ENCODE results near the gene ABHD12B. TPM values are rescaled to one million over a fixed set of nuclear protein-coding genes. Genes with fewer than 3 reads are reported as not detected.

ABHD12B gene
- total RNA-seq, 1 experiment from 2014 or later, result not detected

GRCh38 chr14:50829489-50830043 lies 42.3 kb upstream of the ABHD12B start:
- DNase-seq, result no peak
- no peaks in the 10 kb centered on the region for H3K9me2 ChIP-seq (replicated peaks; ENCODE audit: insufficient read depth, low read length)
- peaks cover 48% of the 10 kb centered on the region for H4K20me1 ChIP-seq (ENCODE audit: insufficient read depth, low read depth, low read length)
- peak overlapping the region; percentile 84 for H3K9ac ChIP-seq (ENCODE audit: low read length)
- H3K4me2 ChIP-seq (ENCODE audit: low read depth, low read length, poor library complexity, severe bottlenecking), result peak overlapping the region; percentile 92
- H2AFZ ChIP-seq (ENCODE audit: low read length), result no peak overlapping the region
- H3K4me1 ChIP-seq (ENCODE audit: low read length), result peaks cover 58% of the 10 kb centered on the region
- no peaks in the 10 kb centered on the region for H3K9me3 ChIP-seq (ENCODE audit: low read length)
- 0 out of 2 replicates have a peak, but pooled peaks cover 6% of the 10 kb centered on the region for H3K27me3 ChIP-seq (ENCODE audit: low read length)
- peaks cover 52% of the 10 kb centered on the region for H3K79me2 ChIP-seq (ENCODE audit: low read length)
- peak overlapping the region; percentile 81 for H3K4me3 ChIP-seq (ENCODE audit: low read length)
- H3K27ac ChIP-seq (ENCODE audit: low read length), result 0 out of 2 replicates have a peak overlapping the region, but pooled peaks have one; percentile 5
- H3K36me3 ChIP-seq (ENCODE audit: insufficient read depth, low read length), result 0 out of 2 replicates have a peak, but pooled peaks cover 2% of the 10 kb centered on the region

DNA sequence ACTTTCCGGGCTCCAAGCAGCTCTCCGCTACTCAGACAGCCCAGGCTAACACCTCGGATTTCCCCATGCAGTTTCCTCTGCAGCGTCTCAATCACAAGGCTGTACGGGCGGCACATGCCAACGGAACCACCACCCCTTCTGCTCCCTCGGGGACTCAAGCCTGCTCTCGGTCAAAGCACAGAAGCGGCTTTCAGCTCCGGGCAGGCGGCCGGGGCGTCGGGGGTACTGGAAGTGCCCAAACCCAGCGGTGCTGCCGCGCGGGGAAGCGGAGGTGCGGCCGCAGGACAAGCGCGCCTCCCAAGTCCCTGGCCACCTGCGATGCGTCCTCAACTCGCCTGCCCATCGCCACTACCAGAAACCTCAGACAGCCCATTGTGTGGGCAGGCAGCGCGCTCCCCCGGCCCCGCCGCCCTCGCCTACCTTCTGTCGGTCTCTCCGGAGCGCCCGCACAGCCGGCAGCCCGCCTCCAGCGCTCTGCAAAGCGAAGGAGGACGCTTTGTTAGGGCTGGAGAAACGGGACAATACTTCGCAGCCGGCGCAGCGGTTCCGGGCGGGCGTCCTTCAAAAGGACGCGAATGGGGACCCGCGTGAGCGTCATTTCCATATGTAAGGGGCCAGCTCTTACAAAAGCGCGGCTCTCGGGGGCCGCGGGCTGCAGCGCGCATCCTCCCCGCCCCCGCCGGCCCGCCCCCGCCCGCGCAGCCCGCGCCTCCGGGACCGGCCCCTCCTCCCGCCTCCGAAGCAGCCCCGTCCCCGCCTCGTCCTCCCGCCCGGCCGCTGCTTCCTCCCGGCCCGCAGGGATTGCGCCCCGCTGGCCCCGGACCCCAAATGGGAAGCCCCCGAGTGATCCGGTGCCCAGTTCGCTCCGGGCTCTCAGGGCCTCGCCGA lies 41.6 kb upstream of the ABHD12B start:
- H3K36me3 ChIP-seq (ENCODE audit: insufficient read depth, low read length), result 0 out of 2 replicates have a peak, but pooled peaks cover 2% of the 10 kb centered on the region
- H3K9ac ChIP-seq (ENCODE audit: low read length), result peak overlapping the region; percentile 84
- H3K27ac ChIP-seq (ENCODE audit: low read length), result 0 out of 2 replicates have a peak overlapping the region, but pooled peaks have one; percentile 5
- H3K4me2 ChIP-seq (ENCODE audit: low read depth, low read length, poor library complexity, severe bottlenecking), result peak overlapping the region; percentile 92
- H4K20me1 ChIP-seq (ENCODE audit: insufficient read depth, low read depth, low read length), result peaks cover 41% of the 10 kb centered on the region
- H2AFZ ChIP-seq (ENCODE audit: low read length), result no peak overlapping the region
- DNase-seq, result peak; percentile 87
- no peaks in the 10 kb centered on the region for H3K9me3 ChIP-seq (ENCODE audit: low read length)
- peaks cover 53% of the 10 kb centered on the region for H3K4me1 ChIP-seq (ENCODE audit: low read length)
- H3K4me3 ChIP-seq (ENCODE audit: low read length), result peak overlapping the region; percentile 81
- H3K9me2 ChIP-seq (replicated peaks; ENCODE audit: insufficient read depth, low read length), result no peaks in the 10 kb centered on the region
- peaks cover 46% of the 10 kb centered on the region for H3K79me2 ChIP-seq (ENCODE audit: low read length)
- H3K27me3 ChIP-seq (ENCODE audit: low read length), result 0 out of 2 replicates have a peak, but pooled peaks cover 6% of the 10 kb centered on the region

DNA sequence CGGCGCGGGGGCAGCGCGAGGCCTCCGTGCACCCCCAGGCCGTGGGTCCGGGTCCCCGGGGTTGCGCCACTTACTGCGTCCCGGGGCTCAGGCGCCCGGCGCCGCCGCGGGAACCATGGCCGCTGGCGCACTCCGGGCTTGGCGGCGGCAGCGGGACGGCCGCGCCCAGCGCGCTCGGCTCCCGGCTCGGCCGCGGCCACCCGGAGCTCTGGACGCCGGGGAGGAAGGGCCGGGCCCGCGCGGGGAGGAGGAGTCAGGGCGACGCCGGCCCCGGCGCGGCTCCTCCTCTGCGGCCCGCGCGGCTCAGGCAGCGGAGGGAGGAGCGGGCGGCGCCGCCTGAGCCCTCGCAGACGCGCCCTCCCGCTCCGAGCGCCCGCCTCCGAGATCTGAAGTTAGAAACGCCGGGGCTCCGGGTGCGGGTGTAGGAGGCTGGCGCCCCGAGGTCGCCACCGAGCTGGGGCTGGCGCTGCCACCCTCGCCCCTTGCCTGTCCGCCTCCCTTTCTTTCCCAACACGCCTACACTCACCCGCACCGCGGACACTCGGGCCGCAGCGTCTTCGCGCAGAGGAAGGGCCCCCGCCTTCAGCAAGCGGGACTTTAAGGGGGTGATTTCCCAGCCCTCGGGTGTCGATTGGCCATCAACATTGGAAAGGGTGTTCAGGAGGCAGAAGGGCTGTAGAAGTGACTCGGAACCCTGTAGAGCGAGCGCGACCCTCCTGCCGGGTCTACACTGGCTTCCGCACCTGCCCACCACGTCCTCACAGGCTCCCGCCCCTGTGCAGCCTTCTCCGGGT lies 40.7 kb upstream of the ABHD12B start, which contains the start of gene NIN:
Gene NIN, minus strand, starts transcription at position 231 of the 794 bp plus-strand sequence. CDS start 9,106 bp downstream, outside the sequence.
- Histone ChIP-seq H3K27me3 (ENCODE audit: low read length) (0 out of 2 replicates have a peak, but pooled peaks cover 6% of the 10 kb centered on the region), H3K9me2 (replicated peaks; ENCODE audit: insufficient read depth, low read length) (no peaks in the 10 kb centered on the region), H3K27ac (ENCODE audit: low read length) (0 out of 2 replicates have a peak within 1 kb of the TSS, but pooled peaks have one; percentile 5), H3K9me3 (ENCODE audit: low read length) (no peaks in the 10 kb centered on the region), H3K4me3 (ENCODE audit: low read length) (peak within 1 kb of the TSS; percentile 84), H3K4me1 (ENCODE audit: low read length) (peaks cover 46% of the 10 kb centered on the region), H3K79me2 (ENCODE audit: low read length) (peaks cover 37% of the 10 kb centered on the region), H3K36me3 (ENCODE audit: insufficient read depth, low read length) (0 out of 2 replicates have a peak, but pooled peaks cover 2% of the 10 kb centered on the region), H3K4me2 (ENCODE audit: low read depth, low read length, poor library complexity, severe bottlenecking) (peak within 1 kb of the TSS; percentile 96), H2AFZ (ENCODE audit: low read length) (peak within 1 kb of the TSS; percentile 98), H4K20me1 (ENCODE audit: insufficient read depth, low read depth, low read length) (peaks cover 33% of the 10 kb centered on the region), H3K9ac (ENCODE audit: low read length) (peak within 1 kb of the TSS; percentile 84)
- peak; percentile 92 for DNase-seq

DNA sequence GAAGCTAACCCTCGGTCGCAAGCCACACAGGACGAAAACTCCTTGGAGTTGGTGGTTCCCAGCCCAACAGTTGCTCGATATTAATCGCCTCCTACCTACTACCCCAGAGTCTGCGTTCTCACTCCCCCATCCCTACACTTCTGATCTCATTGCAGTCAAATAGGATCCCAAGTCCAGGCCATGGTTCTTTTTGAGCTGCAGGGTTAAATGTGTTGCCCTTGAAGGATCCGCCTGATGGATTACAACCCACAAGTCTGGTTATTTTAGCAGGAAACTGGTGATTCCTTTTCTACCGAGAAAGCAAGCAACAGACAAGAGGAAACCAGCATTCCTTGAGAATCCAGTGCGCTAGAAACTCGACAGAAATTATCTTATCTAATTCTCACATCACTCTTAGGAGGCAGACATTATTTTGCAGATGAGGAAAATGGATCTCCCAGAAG lies 40.1 kb upstream of the ABHD12B start:
- H3K9ac ChIP-seq (ENCODE audit: low read length), result peak overlapping the region; percentile 84
- H3K79me2 ChIP-seq (ENCODE audit: low read length), result peaks cover 31% of the 10 kb centered on the region
- H3K27ac ChIP-seq (ENCODE audit: low read length), result no peak overlapping the region
- peak overlapping the region; percentile 96 for H3K4me2 ChIP-seq (ENCODE audit: low read depth, low read length, poor library complexity, severe bottlenecking)
- DNase-seq, result no peak
- 0 out of 2 replicates have a peak, but pooled peaks cover 6% of the 10 kb centered on the region for H3K27me3 ChIP-seq (ENCODE audit: low read length)
- H3K36me3 ChIP-seq (ENCODE audit: insufficient read depth, low read length), result 0 out of 2 replicates have a peak, but pooled peaks cover 2% of the 10 kb centered on the region
- peak overlapping the region; percentile 84 for H3K4me3 ChIP-seq (ENCODE audit: low read length)
- peaks cover 26% of the 10 kb centered on the region for H4K20me1 ChIP-seq (ENCODE audit: insufficient read depth, low read depth, low read length)
- H3K9me2 ChIP-seq (replicated peaks; ENCODE audit: insufficient read depth, low read length), result no peaks in the 10 kb centered on the region
- H3K9me3 ChIP-seq (ENCODE audit: low read length), result no peaks in the 10 kb centered on the region
- H2AFZ ChIP-seq (ENCODE audit: low read length), result peak overlapping the region; percentile 98
- peaks cover 40% of the 10 kb centered on the region for H3K4me1 ChIP-seq (ENCODE audit: low read length)

- Histone ChIP-seq H3K36me3 (ENCODE audit: insufficient read depth, low read length) (no peaks in the 10 kb centered on the region), H3K4me1 (ENCODE audit: low read length) (peaks cover 36% of the 10 kb centered on the region), H2AFZ (ENCODE audit: low read length) (no peak overlapping the region), H3K9me2 (replicated peaks; ENCODE audit: insufficient read depth, low read length) (no peaks in the 10 kb centered on the region), H3K79me2 (ENCODE audit: low read length) (peaks cover 20% of the 10 kb centered on the region), H3K27ac (ENCODE audit: low read length) (no peak overlapping the region), H3K27me3 (ENCODE audit: low read length) (0 out of 2 replicates have a peak, but pooled peaks cover 6% of the 10 kb centered on the region), H3K9ac (ENCODE audit: low read length) (no peak overlapping the region), H4K20me1 (ENCODE audit: insufficient read depth, low read depth, low read length) (peaks cover 21% of the 10 kb centered on the region), H3K4me2 (ENCODE audit: low read depth, low read length, poor library complexity, severe bottlenecking) (no peak overlapping the region), H3K4me3 (ENCODE audit: low read length) (no peak overlapping the region), H3K9me3 (ENCODE audit: low read length) (no peaks in the 10 kb centered on the region)
- no peak for DNase-seq
These were observed 38.8 kb upstream of the ABHD12B start for GRCh38 chr14:50832935-50833630.

DNA sequence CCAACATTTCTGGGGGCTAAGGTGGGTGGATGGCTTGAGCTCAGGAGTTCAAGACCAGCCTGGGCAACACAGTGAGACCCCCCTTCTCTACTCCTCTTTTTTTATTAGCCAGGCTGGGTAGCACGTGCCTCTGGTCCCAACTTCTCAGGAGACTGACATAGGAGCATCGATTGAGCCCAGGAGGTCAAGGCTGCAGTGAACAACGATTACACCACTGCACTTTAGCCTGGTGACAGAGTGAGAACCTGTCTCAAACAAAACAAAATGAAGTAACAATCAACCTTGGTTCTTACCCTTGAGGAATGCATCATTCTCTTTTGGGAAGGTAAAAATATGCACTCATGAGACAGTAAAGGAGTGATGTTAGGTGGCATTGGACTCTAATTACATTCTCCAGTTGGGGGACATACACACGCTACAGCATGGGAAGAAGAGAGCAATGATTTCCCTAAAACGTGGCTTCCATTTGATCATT lies 37.0 kb upstream of the ABHD12B start:
- Histone ChIP-seq H3K4me2 (ENCODE audit: low read depth, low read length, poor library complexity, severe bottlenecking) (no peak overlapping the region), H3K4me3 (ENCODE audit: low read length) (no peak overlapping the region), H3K79me2 (ENCODE audit: low read length) (peaks cover 2% of the 10 kb centered on the region), H3K9ac (ENCODE audit: low read length) (no peak overlapping the region), H3K9me3 (ENCODE audit: low read length) (no peaks in the 10 kb centered on the region), H4K20me1 (ENCODE audit: insufficient read depth, low read depth, low read length) (peaks cover 5% of the 10 kb centered on the region; the same call in 1 of the 2 replicates), H3K36me3 (ENCODE audit: insufficient read depth, low read length) (no peaks in the 10 kb centered on the region), H3K27ac (ENCODE audit: low read length) (no peak overlapping the region), H3K27me3 (ENCODE audit: low read length) (no peaks in the 10 kb centered on the region), H2AFZ (ENCODE audit: low read length) (no peak overlapping the region; the same call in 1 of the 2 replicates), H3K9me2 (replicated peaks; ENCODE audit: insufficient read depth, low read length) (no peaks in the 10 kb centered on the region), H3K4me1 (ENCODE audit: low read length) (peaks cover 19% of the 10 kb centered on the region)
- DNase-seq, result no peak

GRCh38 chr14:50835280-50835679 lies 36.6 kb upstream of the ABHD12B start:
- Histone ChIP-seq H3K4me3 (ENCODE audit: low read length) (no peak overlapping the region), H3K27ac (ENCODE audit: low read length) (no peak overlapping the region), H2AFZ (ENCODE audit: low read length) (no peak overlapping the region; the same call in 1 of the 2 replicates), H3K9ac (ENCODE audit: low read length) (no peak overlapping the region), H3K36me3 (ENCODE audit: insufficient read depth, low read length) (no peaks in the 10 kb centered on the region), H3K4me1 (ENCODE audit: low read length) (peaks cover 14% of the 10 kb centered on the region), H3K27me3 (ENCODE audit: low read length) (no peaks in the 10 kb centered on the region), H3K4me2 (ENCODE audit: low read depth, low read length, poor library complexity, severe bottlenecking) (no peak overlapping the region), H3K9me2 (replicated peaks; ENCODE audit: insufficient read depth, low read length) (no peaks in the 10 kb centered on the region), H4K20me1 (ENCODE audit: insufficient read depth, low read depth, low read length) (0 out of 2 replicates have a peak, but pooled peaks cover under 1% of the 10 kb centered on the region), H3K9me3 (ENCODE audit: low read length) (no peaks in the 10 kb centered on the region), H3K79me2 (ENCODE audit: low read length) (no peaks in the 10 kb centered on the region; the same call in 1 of the 2 replicates)
- DNase-seq, result no peak
